Fibroblast of peridontal ligament (primary cell): ENCODE measurements around the gene KIF26A.

Experiments
- DNase-seq: peaks from one replicate; pipeline ENCODE4 v3.0.0-alpha.2; 2010; ENCODE audit errors: extremely low read depth

KIF26A gene

GRCh38 chr14:104177411-104177810, 39.0 kb downstream of the KIF26A start:
- DNase-seq: no peak

GRCh38 chr14:104178279-104178678, 39.9 kb downstream of the KIF26A start:
- DNase-seq: no peak

DNA sequence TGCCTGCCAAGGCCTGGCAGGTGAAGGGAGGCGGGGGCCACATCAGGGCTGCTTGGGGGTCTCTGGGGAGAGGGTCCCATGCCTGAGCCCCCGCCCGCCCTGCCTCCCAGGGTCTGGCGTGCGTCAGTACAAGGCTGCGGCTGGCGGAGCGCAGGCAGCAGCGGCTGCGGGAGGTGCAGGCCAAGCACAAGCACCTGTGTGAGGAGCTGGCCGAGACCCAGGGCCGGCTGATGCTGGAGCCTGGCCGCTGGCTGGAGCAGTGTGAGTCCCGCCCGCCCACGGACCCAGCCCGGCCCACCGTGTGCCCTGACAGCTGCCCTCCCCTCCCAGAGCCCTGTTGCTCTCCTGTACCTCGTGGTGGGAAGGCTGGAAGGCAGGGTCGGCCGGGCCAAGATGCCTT, 40.7 kb downstream of the KIF26A start:
- DNase-seq: no peak

GRCh38 chr14:104179564-104180129, 41.3 kb downstream of the KIF26A start:
- no peak for DNase-seq

DNA sequence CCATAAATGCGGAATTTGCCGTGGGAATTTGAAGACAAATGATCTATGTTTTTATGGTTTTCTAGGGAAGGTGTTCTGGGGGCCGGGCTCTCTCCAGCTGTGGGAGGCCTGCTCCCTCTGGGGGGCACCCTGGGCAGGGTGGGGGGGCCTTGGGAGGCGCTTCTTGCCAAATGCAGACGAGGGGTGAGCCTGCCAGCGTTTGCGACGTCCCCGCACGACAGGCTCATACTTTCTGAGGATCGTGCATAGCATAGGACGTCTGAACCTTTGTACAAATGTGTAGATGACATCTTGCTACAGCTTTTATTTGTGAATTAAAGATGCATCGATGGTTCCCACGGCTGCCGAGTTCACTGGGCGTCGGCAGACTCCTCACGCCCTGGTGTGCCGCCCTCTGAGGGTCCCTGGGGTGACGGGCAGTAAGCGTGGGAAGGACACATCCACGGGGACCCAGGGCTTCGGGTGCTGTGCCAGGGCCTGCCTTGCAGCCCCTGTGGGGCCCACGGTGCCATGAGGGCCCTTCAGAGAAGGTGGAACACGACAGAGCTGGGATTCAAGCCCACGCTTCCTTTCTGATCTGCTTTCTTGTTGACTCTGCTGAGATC, 42.3 kb downstream of the KIF26A start:
- DNase-seq: no peak

- DNase-seq: no peak
Measured at GRCh38 chr14:104181761-104182530, 43.6 kb downstream of the KIF26A start.

DNA sequence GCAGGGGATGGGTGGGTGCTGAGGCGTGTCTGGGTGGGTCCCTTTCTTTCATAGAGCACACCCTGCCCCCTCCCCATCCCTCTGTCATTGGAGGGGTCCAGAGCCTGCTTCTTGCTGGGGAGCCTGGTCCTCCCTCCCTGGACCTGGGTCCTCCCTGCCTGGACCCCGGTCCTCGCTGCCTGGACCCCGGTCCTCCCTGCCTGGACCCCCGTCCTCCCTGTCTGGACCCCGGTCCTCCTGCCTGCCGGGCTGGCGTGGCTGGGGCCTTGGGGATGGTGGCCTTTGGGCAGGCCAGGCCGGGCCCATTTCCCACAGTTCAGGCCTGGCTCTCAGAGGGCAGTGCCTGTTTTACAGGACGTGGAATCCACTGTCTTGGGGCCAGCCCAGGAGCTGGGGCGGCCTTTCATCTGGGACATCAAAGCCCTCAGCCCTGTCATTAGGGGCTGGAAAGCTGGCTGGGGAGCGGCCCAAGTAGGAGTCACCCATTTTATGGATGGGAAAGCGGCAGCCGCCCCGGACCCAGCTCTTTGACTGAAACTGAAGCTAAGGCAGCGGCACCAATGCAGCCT, 44.6 kb downstream of the KIF26A start:
- no peak for DNase-seq

GRCh38 chr14:104183796-104184195, 45.4 kb downstream of the KIF26A start:
- no peak for DNase-seq

GRCh38 chr14:104184506-104184905, 46.1 kb downstream of the KIF26A start:
- no peak for DNase-seq

GRCh38 chr14:104184911-104185499, 46.6 kb downstream of the KIF26A start:
- DNase-seq: no peak

DNA sequence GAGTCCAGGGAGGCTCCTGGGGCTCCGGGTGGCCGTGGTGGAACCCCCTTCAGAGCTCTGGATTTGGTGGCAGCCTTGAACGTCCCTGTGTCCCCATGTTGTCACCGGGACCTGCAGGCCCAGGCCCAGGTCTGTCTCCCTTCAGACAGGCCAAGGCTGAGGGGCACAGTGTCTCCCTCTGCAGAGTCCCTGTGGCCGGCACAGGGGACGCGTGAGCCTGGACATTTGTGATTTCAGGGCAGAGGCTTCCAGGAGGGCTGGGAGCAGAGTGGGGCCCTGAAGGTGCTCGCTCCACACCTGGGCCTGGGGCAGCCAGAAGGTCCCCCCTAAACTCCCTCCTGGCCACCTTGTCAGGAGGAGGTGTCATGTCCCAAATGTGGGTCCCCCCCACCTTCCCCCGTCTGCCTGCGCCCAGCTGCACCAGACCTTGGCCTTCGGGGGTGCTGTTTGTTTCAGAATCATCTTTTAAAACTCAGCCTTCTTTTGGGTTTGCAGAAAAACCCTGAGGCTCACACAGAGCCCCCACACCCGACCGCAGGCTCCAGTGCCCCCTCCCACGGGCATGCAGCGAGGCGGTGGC, 47.6 kb downstream of the KIF26A start:
- no peak for DNase-seq

- DNase-seq: no peak
Measured at GRCh38 chr14:104186575-104186974, 48.2 kb downstream of the KIF26A start.

DNA sequence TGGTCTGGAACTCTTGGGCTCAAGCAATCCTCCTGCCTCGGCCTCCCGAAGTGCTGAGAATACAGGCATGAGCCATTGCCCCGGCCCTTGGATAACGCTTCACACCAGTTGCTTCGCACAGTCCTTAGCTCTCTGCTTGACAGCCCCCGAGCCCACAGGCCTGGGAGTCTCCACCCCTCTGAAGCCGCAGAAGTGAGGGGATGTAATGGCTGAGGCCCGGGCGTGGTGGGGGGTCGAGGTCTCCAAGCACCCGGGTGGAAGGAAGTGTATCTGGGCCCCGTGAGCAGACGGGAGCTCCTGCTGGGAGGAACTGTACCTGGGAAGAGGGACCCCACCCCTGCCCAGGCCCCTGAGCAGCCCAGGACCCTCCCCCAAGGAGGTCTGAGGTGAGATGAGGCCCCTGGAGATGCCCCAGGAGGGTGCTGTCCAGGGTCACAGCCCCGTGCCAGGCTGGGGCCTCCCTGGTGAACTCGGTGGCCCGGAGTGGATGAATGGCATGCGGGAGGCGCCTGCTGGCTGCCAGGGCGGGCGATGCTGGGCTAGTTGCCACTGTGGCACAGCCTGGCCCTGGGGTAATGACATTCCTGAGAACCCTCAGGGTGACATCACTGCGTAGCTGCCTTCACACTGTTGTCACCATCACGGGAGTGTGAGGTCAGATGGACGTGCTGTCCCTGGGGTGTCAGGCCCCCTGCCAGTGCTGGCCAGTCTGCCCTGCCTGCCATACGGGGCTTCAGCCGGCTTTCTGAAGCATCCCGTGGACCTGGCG, 48.9 kb downstream of the KIF26A start:
- DNase-seq: no peak

DNA sequence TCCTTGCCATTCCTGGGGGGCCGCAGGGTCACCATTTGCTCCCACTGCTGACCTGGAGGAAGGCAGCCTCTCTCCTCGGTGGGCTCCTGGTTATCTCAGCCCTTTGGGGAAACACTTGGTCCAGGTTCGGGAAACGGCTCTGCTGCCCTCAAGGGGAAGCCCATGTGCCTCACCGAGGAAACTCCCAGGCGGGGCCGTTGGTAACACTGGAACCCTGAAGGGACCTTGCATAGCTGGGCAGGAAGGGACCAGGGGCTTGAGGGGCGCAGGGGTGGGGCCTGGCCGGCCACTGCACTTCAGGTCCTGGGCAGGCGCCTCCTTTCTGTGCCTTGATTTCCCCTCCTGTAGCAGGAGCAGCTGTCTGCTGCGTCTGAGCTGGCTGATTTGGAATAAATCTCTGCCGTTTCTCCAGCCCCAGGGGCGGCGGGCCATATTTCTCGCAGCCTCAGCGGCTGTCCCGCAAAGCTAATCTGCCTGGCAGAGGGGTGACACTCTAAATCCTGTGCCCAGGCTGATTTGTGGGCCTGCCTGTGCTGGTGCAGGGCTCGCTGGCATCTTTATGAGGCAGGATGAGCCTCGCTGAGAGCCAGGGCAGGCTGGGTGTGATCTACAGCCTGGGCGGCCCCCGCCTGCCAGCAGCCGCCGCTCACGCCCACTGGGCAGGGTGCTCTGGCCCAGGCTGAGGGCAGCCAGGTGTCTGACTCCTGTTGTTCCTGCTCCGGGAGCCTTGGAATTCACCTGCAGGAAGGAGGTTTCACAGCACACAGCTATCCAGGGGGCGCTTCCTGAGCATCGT, 49.7 kb downstream of the KIF26A start:
- DNase-seq: no peak

- DNase-seq: no peak
Measured at GRCh38 chr14:104188727-104189400, 50.5 kb downstream of the KIF26A start.

DNA sequence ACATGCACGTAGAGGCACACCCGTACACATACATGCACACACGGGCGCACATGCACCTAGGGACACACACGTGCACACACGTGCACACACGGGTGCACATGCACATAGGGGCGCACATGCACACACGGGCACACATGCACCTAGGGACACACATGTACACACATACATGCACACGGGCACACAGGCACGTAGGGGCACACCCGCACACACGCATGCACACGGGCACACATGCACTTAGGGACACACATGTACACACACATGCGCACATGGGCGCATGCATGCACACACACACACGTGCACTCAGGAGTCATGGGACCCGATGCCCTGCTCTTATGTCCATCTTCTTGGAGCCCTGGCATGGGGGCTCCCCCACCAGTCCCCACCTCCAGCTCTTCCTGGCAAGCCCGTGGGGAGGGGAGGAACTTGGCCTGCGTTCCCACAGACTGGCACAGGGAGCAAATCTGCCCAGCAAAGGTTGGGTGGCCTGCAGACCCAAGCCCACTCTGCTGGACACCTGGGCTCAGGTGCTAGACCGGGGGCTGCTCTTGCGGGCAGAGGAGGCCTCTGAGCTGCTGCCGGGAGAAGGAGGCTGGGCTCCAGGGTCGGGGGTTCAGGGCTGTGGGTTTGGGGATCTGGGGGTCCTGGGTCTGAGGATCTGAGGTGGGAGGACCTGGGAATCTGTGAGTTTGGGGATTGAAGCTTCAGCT, 51.4 kb downstream of the KIF26A start:
- DNase-seq: no peak

GRCh38 chr14:104190396-104191000, 52.1 kb downstream of the KIF26A start:
- DNase-seq: no peak

- DNase-seq: no peak
Measured at GRCh38 chr14:104191409-104191997, 53.1 kb downstream of the KIF26A start.
